DND-41 (cell line): ENCODE data around the gene STAU1.

Experiments used
- ATAC-seq: fragments of 200-7000 bp; cut with Tn5 transposase; 3 replicates; pipeline ENCODE4 v1.9.1; 2021; ENCODE audit warnings: low read depth; ENCODE audit not compliant: insufficient read depth
- DNase-seq: peaks from one replicate; pipeline ENCODE4 v3.0.0-alpha.2; 2020
- H2AFZ ChIP-seq: 2 replicates; pipeline ENCODE4 v1.6.0; 2012; ENCODE audit warnings: low read depth, low read length
- H3K27ac ChIP-seq: 2 replicates; pipeline ENCODE4 v1.5.1; 2012; ENCODE audit warnings: low read length, inconsistent platforms
- H3K27me3 ChIP-seq: fragments of 200-600 bp; sonication (generic); 2 replicates; pipeline ENCODE4 v1.6.0; 2012; ENCODE audit warnings: low read length, mild to moderate bottlenecking, inconsistent platforms; ENCODE audit not compliant: insufficient read depth, poor library complexity
- H3K36me3 ChIP-seq: 2 replicates; pipeline ENCODE4 v1.5.1; 2012; ENCODE audit warnings: low read length, inconsistent platforms; ENCODE audit not compliant: insufficient read depth
- H3K4me1 ChIP-seq: 2 replicates; pipeline ENCODE4 v1.5.1; 2012; ENCODE audit warnings: mild to moderate bottlenecking, low read length; ENCODE audit not compliant: insufficient read depth
- H3K4me2 ChIP-seq: 2 replicates; pipeline ENCODE4 v1.6.0; 2012; ENCODE audit warnings: mild to moderate bottlenecking, moderate library complexity, low read length, inconsistent platforms; ENCODE audit not compliant: insufficient read depth
- H3K4me3 ChIP-seq, 2 experiments: fragments of 200-600 bp in 1 of 2; shearing (Covaris generic) in 1 of 2; 2 replicates each; pipeline ENCODE4 v1.5.1; 2012 to 2016; ENCODE audit warnings: inconsistent platforms in 2 of 2, low read length in 2 of 2, mild to moderate bottlenecking in 2 of 2, low read depth in 1 of 2, moderate library complexity in 1 of 2
- H3K79me2 ChIP-seq: 2 replicates; pipeline ENCODE4 v1.6.0; 2012; ENCODE audit warnings: low read length, inconsistent platforms; ENCODE audit not compliant: insufficient read depth
- H3K9ac ChIP-seq: 2 replicates; pipeline ENCODE4 v1.6.0; 2012; ENCODE audit warnings: low read depth, mild to moderate bottlenecking, inconsistent platforms, low read length, moderate library complexity
- H3K9me3 ChIP-seq: 2 replicates; pipeline ENCODE4 v1.5.1; 2012; ENCODE audit warnings: low read length, moderate library complexity, mild to moderate bottlenecking, inconsistent platforms; ENCODE audit not compliant: insufficient read depth, severe bottlenecking
- H4K20me1 ChIP-seq: 2 replicates; pipeline ENCODE4 v1.6.0; 2012; ENCODE audit warnings: low read length; ENCODE audit not compliant: insufficient read depth
- EZH2 ChIP-seq: IDR thresholded peaks from 3 replicates; pipeline ENCODE4 v1.6.1; 2012; ENCODE audit warnings: borderline replicate concordance, low read depth, mild to moderate bottlenecking, moderate library complexity, low read length, inconsistent platforms; ENCODE audit not compliant: severe bottlenecking
- TF ChIP-seq, protein P1 (sequence below): IDR thresholded peaks from 2 replicates; pipeline ENCODE4 v1.5.1; 2012; ENCODE audit warnings: borderline replicate concordance, low read length, moderate library complexity, mild to moderate bottlenecking; ENCODE audit not compliant: poor library complexity, severe bottlenecking; ENCODE audit errors: extremely low read depth

The STAU1 gene

GRCh38 chr20:49172413-49172812 is 15.7 kb downstream of the STAU1 start:
- peaks cover 44% of the 10 kb centered on the region; the same call in 1 of the 2 replicates for H3K36me3 ChIP-seq
- no peak for ATAC-seq
- no peak for DNase-seq
- H3K9ac ChIP-seq, result no peak overlapping the region
- H3K9me3 ChIP-seq, result no peaks in the 10 kb centered on the region
- H3K27ac ChIP-seq, result no peak overlapping the region
- H3K79me2 ChIP-seq, result peaks cover 97% of the 10 kb centered on the region
- H3K4me2 ChIP-seq, result no peak overlapping the region
- H3K4me1 ChIP-seq, result no peaks in the 10 kb centered on the region
- H3K4me3 ChIP-seq, result no peak overlapping the region
- no peak for TF ChIP-seq EZH2
- TF ChIP-seq, protein P1, sequence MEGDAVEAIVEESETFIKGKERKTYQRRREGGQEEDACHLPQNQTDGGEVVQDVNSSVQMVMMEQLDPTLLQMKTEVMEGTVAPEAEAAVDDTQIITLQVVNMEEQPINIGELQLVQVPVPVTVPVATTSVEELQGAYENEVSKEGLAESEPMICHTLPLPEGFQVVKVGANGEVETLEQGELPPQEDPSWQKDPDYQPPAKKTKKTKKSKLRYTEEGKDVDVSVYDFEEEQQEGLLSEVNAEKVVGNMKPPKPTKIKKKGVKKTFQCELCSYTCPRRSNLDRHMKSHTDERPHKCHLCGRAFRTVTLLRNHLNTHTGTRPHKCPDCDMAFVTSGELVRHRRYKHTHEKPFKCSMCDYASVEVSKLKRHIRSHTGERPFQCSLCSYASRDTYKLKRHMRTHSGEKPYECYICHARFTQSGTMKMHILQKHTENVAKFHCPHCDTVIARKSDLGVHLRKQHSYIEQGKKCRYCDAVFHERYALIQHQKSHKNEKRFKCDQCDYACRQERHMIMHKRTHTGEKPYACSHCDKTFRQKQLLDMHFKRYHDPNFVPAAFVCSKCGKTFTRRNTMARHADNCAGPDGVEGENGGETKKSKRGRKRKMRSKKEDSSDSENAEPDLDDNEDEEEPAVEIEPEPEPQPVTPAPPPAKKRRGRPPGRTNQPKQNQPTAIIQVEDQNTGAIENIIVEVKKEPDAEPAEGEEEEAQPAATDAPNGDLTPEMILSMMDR, result no peak
- no peaks in the 10 kb centered on the region for H3K27me3 ChIP-seq
- H2AFZ ChIP-seq, result no peak overlapping the region
- peaks cover 61% of the 10 kb centered on the region; the same call in 1 of the 2 replicates for H4K20me1 ChIP-seq

GRCh38 chr20:49171909-49172308 is 16.2 kb downstream of the STAU1 start:
- H3K4me2 ChIP-seq, result no peak overlapping the region
- TF ChIP-seq EZH2, result no peak
- TF ChIP-seq, protein P1, result no peak
- ATAC-seq, result no peak
- no peak for DNase-seq
- H3K9ac ChIP-seq, result no peak overlapping the region
- peaks cover 97% of the 10 kb centered on the region for H3K79me2 ChIP-seq
- H3K4me3 ChIP-seq, result no peak overlapping the region
- H2AFZ ChIP-seq, result no peak overlapping the region
- H3K36me3 ChIP-seq, result peaks cover 44% of the 10 kb centered on the region; the same call in 1 of the 2 replicates
- H3K27me3 ChIP-seq, result no peaks in the 10 kb centered on the region
- no peaks in the 10 kb centered on the region for H3K9me3 ChIP-seq
- H3K27ac ChIP-seq, result no peak overlapping the region
- no peaks in the 10 kb centered on the region for H3K4me1 ChIP-seq
- H4K20me1 ChIP-seq, result peaks cover 63% of the 10 kb centered on the region; the same call in 1 of the 2 replicates

- Histone ChIP-seq H3K27ac (no peak overlapping the region), H3K36me3 (peaks cover 49% of the 10 kb centered on the region), H3K4me2 (no peak overlapping the region), H3K4me1 (no peaks in the 10 kb centered on the region), H3K9ac (no peak overlapping the region), H3K79me2 (peaks cover 99% of the 10 kb centered on the region), H3K27me3 (no peaks in the 10 kb centered on the region), H4K20me1 (peaks cover 61% of the 10 kb centered on the region; the same call in 1 of the 2 replicates), H3K9me3 (no peaks in the 10 kb centered on the region), H2AFZ (no peak overlapping the region), H3K4me3 (no peak overlapping the region)
- ATAC-seq (no peak), DNase-seq (no peak)
- no peak for TF ChIP-seq EZH2
- TF ChIP-seq, protein P1, result no peak
These were observed 17.4 kb downstream of the STAU1 start for GRCh38 chr20:49170714-49171113.
